AG09309 (cell line): ENCODE measurements around the gene GTF2IRD1.

Source experiments
- DNase-seq: peaks from one replicate; pipeline ENCODE4 v3.0.0-alpha.2; 2010; ENCODE audit warnings: low read depth
- H3K4me3 ChIP-seq: 2 replicates; pipeline ENCODE4 v1.5.1; 2011; ENCODE audit warnings: mild to moderate bottlenecking, low read depth, low read length, moderate library complexity; ENCODE audit not compliant: control insufficient read depth
- TF ChIP-seq, protein P1 (sequence below): IDR thresholded peaks from 2 replicates; pipeline ENCODE4 v1.5.1; 2011; ENCODE audit warnings: mild to moderate bottlenecking, low read depth, low read length, inconsistent platforms; ENCODE audit not compliant: insufficient read depth, control insufficient read depth; ENCODE audit errors: missing control alignments

Gene GTF2IRD1

GRCh38 chr7:74612015-74612829 is 158.5 kb downstream of the GTF2IRD1 start:
- H3K4me3 ChIP-seq = no peak overlapping the region
- TF ChIP-seq, protein P1, sequence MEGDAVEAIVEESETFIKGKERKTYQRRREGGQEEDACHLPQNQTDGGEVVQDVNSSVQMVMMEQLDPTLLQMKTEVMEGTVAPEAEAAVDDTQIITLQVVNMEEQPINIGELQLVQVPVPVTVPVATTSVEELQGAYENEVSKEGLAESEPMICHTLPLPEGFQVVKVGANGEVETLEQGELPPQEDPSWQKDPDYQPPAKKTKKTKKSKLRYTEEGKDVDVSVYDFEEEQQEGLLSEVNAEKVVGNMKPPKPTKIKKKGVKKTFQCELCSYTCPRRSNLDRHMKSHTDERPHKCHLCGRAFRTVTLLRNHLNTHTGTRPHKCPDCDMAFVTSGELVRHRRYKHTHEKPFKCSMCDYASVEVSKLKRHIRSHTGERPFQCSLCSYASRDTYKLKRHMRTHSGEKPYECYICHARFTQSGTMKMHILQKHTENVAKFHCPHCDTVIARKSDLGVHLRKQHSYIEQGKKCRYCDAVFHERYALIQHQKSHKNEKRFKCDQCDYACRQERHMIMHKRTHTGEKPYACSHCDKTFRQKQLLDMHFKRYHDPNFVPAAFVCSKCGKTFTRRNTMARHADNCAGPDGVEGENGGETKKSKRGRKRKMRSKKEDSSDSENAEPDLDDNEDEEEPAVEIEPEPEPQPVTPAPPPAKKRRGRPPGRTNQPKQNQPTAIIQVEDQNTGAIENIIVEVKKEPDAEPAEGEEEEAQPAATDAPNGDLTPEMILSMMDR = no peak
- no peak for DNase-seq

DNA sequence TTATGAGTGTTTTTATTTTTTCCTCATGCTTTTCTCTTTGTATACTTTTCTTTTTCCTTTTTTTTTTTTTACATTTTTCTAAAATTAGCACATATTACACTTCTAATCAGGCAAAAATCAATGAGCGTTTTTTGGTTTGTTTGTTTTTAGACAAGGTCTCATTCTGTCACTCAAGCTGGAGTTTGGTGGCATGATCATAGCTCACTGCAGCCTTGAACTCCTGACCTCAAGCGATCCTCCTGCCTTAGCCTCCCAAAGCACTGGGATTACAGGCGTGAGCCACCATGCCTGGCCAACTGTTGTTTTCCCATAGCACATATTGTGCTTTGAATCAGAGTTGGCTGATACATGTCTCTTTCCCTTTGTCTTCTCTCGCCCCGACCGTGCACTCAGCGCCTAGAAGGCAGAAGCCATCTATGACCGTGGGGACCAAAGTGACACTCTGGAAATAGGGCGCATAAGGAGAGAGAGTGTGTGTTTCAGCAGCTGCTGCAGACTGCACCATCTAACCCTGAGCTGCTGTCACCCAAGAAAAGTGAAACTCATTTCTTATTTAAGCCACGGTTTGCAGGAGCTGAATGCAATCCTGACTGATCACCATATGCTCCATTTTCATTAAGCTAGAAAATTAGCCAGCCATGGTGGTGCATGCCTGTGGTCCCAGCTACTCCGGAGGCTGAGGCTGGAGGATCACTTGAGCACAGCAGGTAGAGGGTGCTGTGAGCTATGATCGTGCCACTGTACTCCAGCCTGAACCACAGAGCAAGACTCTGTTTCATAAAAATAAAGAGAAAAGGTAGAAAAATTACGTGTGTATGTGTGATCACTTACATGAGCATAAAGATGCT is 162.5 kb downstream of the GTF2IRD1 start:
- no peak for DNase-seq

GRCh38 chr7:74617180-74617744 is 163.6 kb downstream of the GTF2IRD1 start:
- TF ChIP-seq, protein P1 = no peak
- no peak overlapping the region for H3K4me3 ChIP-seq
- no peak for DNase-seq

More for the DNA sequence above, 162.5 kb downstream of the GTF2IRD1 start:
- H3K4me3 ChIP-seq = no peak overlapping the region
- TF ChIP-seq, protein P1 = no peak

- no peak overlapping the region for H3K4me3 ChIP-seq
- TF ChIP-seq, protein P1 = no peak
- DNase-seq = no peak
Observed at GRCh38 chr7:74619235-74619860, 165.6 kb downstream of the GTF2IRD1 start.

GRCh38 chr7:74622228-74622749 is 168.6 kb downstream of the GTF2IRD1 start:
- TF ChIP-seq, protein P1 = no peak
- H3K4me3 ChIP-seq = no peak overlapping the region
- no peak for DNase-seq

GRCh38 chr7:74623135-74623534 is 169.4 kb downstream of the GTF2IRD1 start:
- no peak overlapping the region for H3K4me3 ChIP-seq
- no peak for DNase-seq
- TF ChIP-seq, protein P1 = no peak
